H1 (cell line): Measurements from ENCODE around the gene LDLRAD4. TPM values are rescaled to one million over a fixed set of nuclear protein-coding genes. Genes with fewer than 3 reads are reported as not detected.

ENCODE experiments used
- CTCF ChIA-PET: fragments of 300-600 bp; sonication (Branson Sonifier 250); formaldehyde crosslinking; loops from one replicate; lab custom pipeline; 2021; ENCODE audit not compliant: partially characterized antibody; lab: Charles Lee
- POLR2A ChIA-PET: fragments of 300-600 bp; sonication (Branson Sonifier 250); formaldehyde crosslinking; loops from one replicate; lab custom pipeline; 2021; ENCODE audit warnings: inconsistent platforms; ENCODE audit not compliant: partially characterized antibody; lab: Charles Lee
- DNase-seq, 2 experiments: peaks; one replicate each; pipeline versions ENCODE4 v3.0.0 to v3.0.0-alpha.2; 2010 to 2022; ENCODE audit warnings: low spot score in 2 of 2, low read depth in 1 of 2, mixed read lengths in 1 of 2
- FAIRE-seq: peaks from 2 replicates; lab custom pipeline; 2011; peaks lifted over from hg19 to GRCh38; lab: Jason Lieb, UNC
- H2AFZ ChIP-seq: 2 replicates; pipeline ENCODE4 v1.8.1; 2012; ENCODE audit warnings: low read length, inconsistent platforms
- H2AK5ac ChIP-seq: 2 replicates; pipeline ENCODE4 v1.6.1; 2013; ENCODE audit warnings: low read depth, low read length
- H2BK120ac ChIP-seq: replicated peaks from 2 replicates; pipeline ENCODE3; 2013; ENCODE audit warnings: low read depth, low read length, inconsistent platforms
- H2BK12ac ChIP-seq: 2 replicates; pipeline ENCODE4 v1.6.1; 2013; ENCODE audit warnings: low read depth, low read length
- H2BK15ac ChIP-seq: 2 replicates; pipeline ENCODE4 v1.6.1; 2013; ENCODE audit warnings: low read length
- H2BK20ac ChIP-seq: 2 replicates; pipeline ENCODE4 v1.6.1; 2013; ENCODE audit warnings: low read length
- H2BK5ac ChIP-seq: 2 replicates; pipeline ENCODE4 v1.6.1; 2013; ENCODE audit warnings: low read depth, low read length
- H3K14ac ChIP-seq: 2 replicates; pipeline ENCODE4 v1.6.1; 2013; ENCODE audit warnings: inconsistent platforms; ENCODE audit not compliant: insufficient read length
- H3K18ac ChIP-seq: 2 replicates; pipeline ENCODE4 v1.6.1; 2013; ENCODE audit warnings: low read length; ENCODE audit errors: extremely low read depth
- H3K23ac ChIP-seq: 2 replicates; pipeline ENCODE4 v1.6.1; 2013; ENCODE audit warnings: inconsistent platforms; ENCODE audit not compliant: insufficient read length
- H3K23me2 ChIP-seq: 2 replicates; pipeline ENCODE4 v1.6.1; 2013; ENCODE audit warnings: low read depth, low read length
- H3K27ac ChIP-seq: 2 replicates; pipeline ENCODE4 v1.6.1; 2011; ENCODE audit warnings: low read depth, low read length, inconsistent platforms
- H3K27me3 ChIP-seq, 4 experiments: replicated peaks in 1 of 4; 1 replicate in 1 of 4; 2 replicates in 3 of 4; pipeline versions ENCODE4 v1.6.1 to v1.8.1; 2011 to 2013; ENCODE audit warnings: low read length in 3 of 4, mild to moderate bottlenecking in 3 of 4, inconsistent platforms in 2 of 4, mixed read lengths in 2 of 4, moderate library complexity in 1 of 4; ENCODE audit not compliant: control insufficient read depth in 3 of 4, insufficient read depth in 3 of 4; ENCODE audit errors: extremely low read depth in 1 of 4
- H3K36me3 ChIP-seq, 4 experiments: 2 replicates each; pipeline versions ENCODE4 v1.6.1 to v1.8.1; 2011 to 2013; ENCODE audit warnings: mild to moderate bottlenecking in 4 of 4, low read length in 3 of 4, moderate library complexity in 2 of 4, control low read depth in 1 of 4, inconsistent platforms in 1 of 4; ENCODE audit not compliant: insufficient read depth in 4 of 4, control insufficient read depth in 2 of 4
- H3K4ac ChIP-seq: replicated peaks from 2 replicates; pipeline ENCODE3; 2013; ENCODE audit warnings: low read length, low read depth, mixed read lengths, inconsistent platforms; ENCODE audit not compliant: insufficient read length
- H3K4me1 ChIP-seq, 4 experiments: replicated peaks in 1 of 4; 1 replicate in 1 of 4; 2 replicates in 3 of 4; pipeline versions ENCODE4 v1.6.1 to v1.8.1; 2011 to 2013; ENCODE audit warnings: low read length in 3 of 4, inconsistent platforms in 2 of 4, mixed read lengths in 1 of 4; ENCODE audit not compliant: insufficient read depth in 4 of 4, control insufficient read depth in 3 of 4
- H3K4me2 ChIP-seq, 2 experiments: 2 replicates each; pipeline versions ENCODE4 v1.6.1 to v1.8.1; 2011 to 2013; ENCODE audit warnings: low read depth in 2 of 2, low read length in 2 of 2, control low read depth in 1 of 2, inconsistent platforms in 1 of 2, mild to moderate bottlenecking in 1 of 2; ENCODE audit not compliant: insufficient read depth in 1 of 2
- H3K4me3 ChIP-seq, 4 experiments: fragments of 200-600, 300-600 bp in 1 of 4; sonication (generic), shearing (Covaris generic), sonication (Bioruptor Twin) in 1 of 4; 2 replicates each; pipeline versions ENCODE4 v1.5.1 to v1.8.1; 2011 to 2016; ENCODE audit warnings: low read length in 4 of 4, low read depth in 3 of 4, control low read depth in 2 of 4, inconsistent platforms in 2 of 4, mild to moderate bottlenecking in 2 of 4, mixed read lengths in 1 of 4, moderate library complexity in 1 of 4; ENCODE audit not compliant: insufficient read depth in 2 of 4; ENCODE audit errors: extremely low read depth in 1 of 4
- H3K56ac ChIP-seq: replicated peaks from 2 replicates; pipeline ENCODE3; 2013; ENCODE audit warnings: low read depth, mild to moderate bottlenecking, mixed read lengths, low read length, inconsistent platforms; ENCODE audit not compliant: insufficient read length
- H3K79me1 ChIP-seq: 2 replicates; pipeline ENCODE4 v1.6.1; 2013; ENCODE audit warnings: low read depth, low read length, control low read depth
- H3K79me2 ChIP-seq, 2 experiments: 2 replicates each; pipeline versions ENCODE4 v1.6.1 to v1.8.1; 2012 to 2013; ENCODE audit warnings: low read length in 2 of 2, mild to moderate bottlenecking in 2 of 2, inconsistent platforms in 1 of 2; ENCODE audit not compliant: insufficient read depth in 2 of 2, control insufficient read depth in 1 of 2
- H3K9ac ChIP-seq, 4 experiments: replicated peaks in 1 of 4; 1 replicate in 1 of 4; 2 replicates in 3 of 4; pipeline versions ENCODE4 v1.6.1 to v1.8.1; 2011 to 2013; ENCODE audit warnings: low read depth in 3 of 4, low read length in 3 of 4, control low read depth in 2 of 4, mild to moderate bottlenecking in 2 of 4, moderate library complexity in 2 of 4, inconsistent platforms in 1 of 4; ENCODE audit errors: extremely low read depth in 1 of 4
- H3K9me3 ChIP-seq, 2 experiments: 2 replicates each; pipeline versions ENCODE4 v1.6.1 to v1.8.1; 2012 to 2013; ENCODE audit warnings: mild to moderate bottlenecking in 2 of 2, moderate library complexity in 2 of 2, control low read depth in 1 of 2, inconsistent platforms in 1 of 2, low read depth in 1 of 2, low read length in 1 of 2, mixed read lengths in 1 of 2; ENCODE audit not compliant: insufficient read depth in 2 of 2
- H4K20me1 ChIP-seq, 2 experiments: replicated peaks in 1 of 2; 2 replicates each; pipeline versions ENCODE3 to v1.8.1; 2011 to 2013; ENCODE audit warnings: inconsistent platforms in 2 of 2, low read length in 2 of 2, mild to moderate bottlenecking in 1 of 2; ENCODE audit not compliant: insufficient read depth in 2 of 2, control insufficient read depth in 1 of 2
- H4K5ac ChIP-seq: 2 replicates; pipeline ENCODE4 v1.6.1; 2013; ENCODE audit warnings: low read length, low read depth, mixed read lengths, inconsistent platforms; ENCODE audit not compliant: insufficient read length
- H4K8ac ChIP-seq: 2 replicates; pipeline ENCODE4 v1.8.0; 2013; ENCODE audit warnings: mild to moderate bottlenecking, moderate library complexity, low read length, inconsistent platforms; ENCODE audit not compliant: insufficient read depth; ENCODE audit errors: extremely low read depth
- H4K91ac ChIP-seq: replicated peaks from 2 replicates; pipeline ENCODE3; 2013; ENCODE audit warnings: low read length, mixed read lengths, inconsistent platforms; ENCODE audit not compliant: insufficient read length
- BCL11A ChIP-seq, 2 experiments: IDR thresholded peaks; one replicate each; pipeline ENCODE4 v1.6.1; 2011; ENCODE audit warnings: low read depth in 2 of 2, low read length in 2 of 2, mild to moderate bottlenecking in 2 of 2
- CBX8 ChIP-seq: fragments of 300-800, 300-1000 bp; sonication (generic); IDR thresholded peaks from 2 replicates; pipeline ENCODE4 v1.7.1; 2016; ENCODE audit warnings: low read depth, low read length, borderline replicate concordance
- CHD2 ChIP-seq: IDR thresholded peaks from 2 replicates; pipeline ENCODE4 v1.6.1; 2012; ENCODE audit warnings: low read length, improper control_type of control experiment
- HDAC2 ChIP-seq, 2 experiments: fragments of 300-600 bp in 1 of 2; sonication (generic) in 1 of 2; IDR thresholded peaks; 2 replicates each; pipeline ENCODE4 v1.6.1; 2011 to 2012; ENCODE audit warnings: low read depth in 2 of 2, low read length in 2 of 2, mild to moderate bottlenecking in 2 of 2, moderate library complexity in 2 of 2, borderline replicate concordance in 1 of 2, inconsistent platforms in 1 of 2
- HDAC6 ChIP-seq: IDR thresholded peaks from one replicate; pipeline ENCODE4 v1.7.1; 2012; ENCODE audit warnings: low read depth, mild to moderate bottlenecking, inconsistent platforms, low read length, moderate library complexity
- KDM1A ChIP-seq: fragments of 200-600, 300-600 bp; sonication (generic); IDR thresholded peaks from 2 replicates; pipeline ENCODE4 v1.7.1; 2016; ENCODE audit warnings: mild to moderate bottlenecking, low read length, borderline replicate concordance
- PHF8 ChIP-seq: fragments of 200-600 bp; sonication (generic); conservative IDR thresholded peaks from 2 replicates; pipeline ENCODE4 v1.7.1; 2012; ENCODE audit warnings: low read depth, mild to moderate bottlenecking, inconsistent platforms, low read length, moderate library complexity
- SIX5 ChIP-seq: IDR thresholded peaks from 2 replicates; pipeline ENCODE4 v1.6.1; 2011; ENCODE audit warnings: mild to moderate bottlenecking, low read depth, low read length
- WGBS, 2 experiments: shearing (Covaris generic) in 1 of 2; methylation state at CpG; one replicate each; pipeline versions ENCODE4 v1.1.6 to v1.1.7; 2013 to 2015; ENCODE audit warnings: low lambda C conversion rate in 2 of 2, mixed read lengths in 2 of 2, inconsistent platforms in 1 of 2, low coverage in 1 of 2, missing lambda C conversion rate in 1 of 2; ENCODE audit not compliant: insufficient replicate concordance in 2 of 2, insufficient coverage in 1 of 2, insufficient read length in 1 of 2; ENCODE audit errors: extremely low coverage in 1 of 2, missing lambda C conversion rate in 1 of 2; 5-methylcytosine and 5-hydroxymethylcytosine counted together
- polyA plus RNA-seq, 7 experiments: library from polyadenylated mRNA; depleted of rRNA in 3 of 7; stranded (reverse) in 5 of 7; unstranded in 2 of 7; fragments of >200 nt in 5 of 7; fragments of 200-250 nt in 2 of 7; gene quantifications; 1 replicate in 5 of 7; 2 replicates in 1 of 7; 4 replicates in 1 of 7; pipeline versions ENCODE4 v1.2.1 to v1.2.3, GENCODE V29; 2011 to 2013; ENCODE audit warnings: missing spikeins in 2 of 7, mixed read lengths in 2 of 7
- total RNA-seq: library from RNA; stranded (reverse); fragmentation: NEBNext Ultra II Directional; extraction: Animal tissue kit (Norgen Biotek cat#: 25700); gene quantifications from 2 replicates; pipeline ENCODE4 v1.2.1, GENCODE V29; 2021
- TF ChIP-seq, protein P1 (sequence below): IDR thresholded peaks from 2 replicates; pipeline ENCODE4 v1.6.1; 2011; ENCODE audit warnings: low read depth, mild to moderate bottlenecking, low read length; ENCODE audit not compliant: insufficient read depth
- TF ChIP-seq, protein P2 (sequence below): IDR thresholded peaks from 2 replicates; pipeline ENCODE4 v1.6.1; 2012; ENCODE audit warnings: low read length, inconsistent platforms
- TF ChIP-seq, protein P3 (sequence below): IDR thresholded peaks from 2 replicates; pipeline ENCODE4 v1.6.1; 2012; ENCODE audit warnings: inconsistent platforms

Gene LDLRAD4
- total and polyA plus RNA-seq, 2 of the 8 experiments (the other 6 are each of a cell fraction or from before 2014, with no cell fraction given), result 0.77 to 1.4 TPM

DNA sequence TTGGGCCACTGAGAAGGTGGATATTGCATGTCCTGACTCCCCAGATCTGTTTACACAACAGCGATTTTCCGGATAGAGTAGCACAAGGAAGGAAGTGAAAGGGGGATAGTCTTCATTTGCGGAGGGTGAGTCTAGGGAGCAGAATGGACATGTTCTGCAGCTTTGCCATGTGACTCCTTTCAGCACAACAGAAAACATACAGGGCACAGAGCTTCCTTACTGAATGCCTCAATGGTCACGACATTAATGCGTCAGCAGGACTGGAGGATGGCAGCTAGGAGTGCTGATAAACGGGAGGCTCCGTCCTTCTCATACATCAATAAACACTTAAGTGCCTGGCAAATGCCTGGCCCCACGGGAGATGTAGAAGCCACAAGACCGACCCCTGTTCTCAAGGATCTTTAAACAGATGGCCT is 344.8 kb downstream of the LDLRAD4 start:
- Histone ChIP-seq H3K79me2 (no peaks in the 10 kb centered on the region), H2BK120ac (no peak overlapping the region)
- CTCF ChIA-PET, result interaction anchor here (1.8 to 9.3 kb wide), 2 partner anchors 14 to 15 kb away, joined by 7 to 73 read pairs; no protein-coding TSS in a partner anchor
- TF ChIP-seq, protein P1, sequence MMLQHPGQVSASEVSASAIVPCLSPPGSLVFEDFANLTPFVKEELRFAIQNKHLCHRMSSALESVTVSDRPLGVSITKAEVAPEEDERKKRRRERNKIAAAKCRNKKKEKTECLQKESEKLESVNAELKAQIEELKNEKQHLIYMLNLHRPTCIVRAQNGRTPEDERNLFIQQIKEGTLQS, result no peak
- TF ChIP-seq CBX8 (no peak), HDAC6 (no peak), KDM1A (no peak), BCL11A (IDR thresholded peaks at IDR 0.05; ENCODE audit: low read depth in 2 of 2, low read length in 2 of 2) (no peak), PHF8 (no peak), SIX5 (no peak), CHD2 (no peak), HDAC2 (IDR thresholded peaks at IDR 0.05; ENCODE audit: borderline replicate concordance in 1 of 2, low read depth in 2 of 2, low read length in 2 of 2) (no peak)
- TF ChIP-seq, protein P2, sequence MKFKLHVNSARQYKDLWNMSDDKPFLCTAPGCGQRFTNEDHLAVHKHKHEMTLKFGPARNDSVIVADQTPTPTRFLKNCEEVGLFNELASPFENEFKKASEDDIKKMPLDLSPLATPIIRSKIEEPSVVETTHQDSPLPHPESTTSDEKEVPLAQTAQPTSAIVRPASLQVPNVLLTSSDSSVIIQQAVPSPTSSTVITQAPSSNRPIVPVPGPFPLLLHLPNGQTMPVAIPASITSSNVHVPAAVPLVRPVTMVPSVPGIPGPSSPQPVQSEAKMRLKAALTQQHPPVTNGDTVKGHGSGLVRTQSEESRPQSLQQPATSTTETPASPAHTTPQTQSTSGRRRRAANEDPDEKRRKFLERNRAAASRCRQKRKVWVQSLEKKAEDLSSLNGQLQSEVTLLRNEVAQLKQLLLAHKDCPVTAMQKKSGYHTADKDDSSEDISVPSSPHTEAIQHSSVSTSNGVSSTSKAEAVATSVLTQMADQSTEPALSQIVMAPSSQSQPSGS, result no peak
- TF ChIP-seq, protein P3, sequence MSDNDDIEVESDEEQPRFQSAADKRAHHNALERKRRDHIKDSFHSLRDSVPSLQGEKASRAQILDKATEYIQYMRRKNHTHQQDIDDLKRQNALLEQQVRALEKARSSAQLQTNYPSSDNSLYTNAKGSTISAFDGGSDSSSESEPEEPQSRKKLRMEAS, result no peak

More for the DNA sequence above, 344.8 kb downstream of the LDLRAD4 start:
- no peak overlapping the region for H2BK15ac ChIP-seq
- 87% methylated on average over 9 of the region's 9 CpGs; no CpG with 5 or more reads in 1 of the 2 experiments for WGBS, 2 experiments
- FAIRE-seq (no peak), DNase-seq (no peak)
- H3K23ac ChIP-seq, result no peak overlapping the region
- H4K8ac ChIP-seq, result no peak overlapping the region
- H4K5ac ChIP-seq, result no peak overlapping the region
- no peak overlapping the region for H2AK5ac ChIP-seq
- H3K79me1 ChIP-seq, result no peaks in the 10 kb centered on the region
- no peak overlapping the region for H3K4me3 ChIP-seq
- H3K27me3 ChIP-seq, result no peaks in the 10 kb centered on the region
- H3K4me2 ChIP-seq, result no peak overlapping the region
- H4K20me1 ChIP-seq, result no peaks in the 10 kb centered on the region
- no peak overlapping the region for H4K91ac ChIP-seq
- no peak overlapping the region for H3K56ac ChIP-seq
- H3K4ac ChIP-seq, result no peak overlapping the region
- no peak overlapping the region for H2AFZ ChIP-seq
- no peaks in the 10 kb centered on the region for H3K23me2 ChIP-seq
- H3K4me1 ChIP-seq, result peaks cover 0 to 6% (median 0%) of the 10 kb centered on the region in 4 experiments; a peak in 3 of 7 replicates
- POLR2A ChIA-PET, result no interaction called here
- no peak overlapping the region for H3K18ac ChIP-seq
- no peak overlapping the region for H3K14ac ChIP-seq
- no peak overlapping the region for H3K9ac ChIP-seq
- H2BK5ac ChIP-seq, result no peak overlapping the region
- no peak overlapping the region for H2BK20ac ChIP-seq
- no peaks in the 10 kb centered on the region for H3K36me3 ChIP-seq
- no peak overlapping the region for H3K27ac ChIP-seq
- H3K9me3 ChIP-seq, result no peaks in the 10 kb centered on the region
- H2BK12ac ChIP-seq, result no peak overlapping the region
